Keratinocyte (primary cell): Measurements from ENCODE around the gene SUN3. TPM values are rescaled to one million over a fixed set of nuclear protein-coding genes. Genes with fewer than 3 reads are reported as not detected.

Experiments used
- DNase-seq: peaks from one replicate; pipeline ENCODE4 v3.0.0-alpha.2; 2011; ENCODE audit warnings: low read depth, missing footprints, low spot score
- FAIRE-seq: peaks from 2 replicates; lab custom pipeline; 2011; peaks lifted over from hg19 to GRCh38; lab: Jason Lieb, UNC
- H2AFZ ChIP-seq: 2 replicates; pipeline ENCODE4 v1.6.0; 2012; ENCODE audit warnings: low read length, control low read depth, inconsistent platforms; ENCODE audit not compliant: control insufficient read depth
- H3K27ac ChIP-seq: 2 replicates; pipeline ENCODE4 v1.5.1; 2011; ENCODE audit warnings: low read length; ENCODE audit not compliant: control insufficient read depth, insufficient read depth
- H3K27me3 ChIP-seq: 3 replicates; pipeline ENCODE4 v1.6.0; 2011; ENCODE audit warnings: low read length; ENCODE audit not compliant: control insufficient read depth, insufficient read depth; ENCODE audit errors: extremely low read depth
- H3K36me3 ChIP-seq, 2 experiments: 2 replicates in 1 of 2; 3 replicates in 1 of 2; pipeline ENCODE4 v1.5.1; 2011; ENCODE audit warnings: low read length in 2 of 2, mild to moderate bottlenecking in 1 of 2; ENCODE audit not compliant: control insufficient read depth in 2 of 2, insufficient read depth in 2 of 2; ENCODE audit errors: extremely low read depth in 1 of 2
- H3K4me1 ChIP-seq: 3 replicates; pipeline ENCODE4 v1.5.1; 2011; ENCODE audit warnings: low read length; ENCODE audit not compliant: control insufficient read depth, insufficient read depth; ENCODE audit errors: extremely low read depth
- H3K4me2 ChIP-seq: 3 replicates; pipeline ENCODE4 v1.6.0; 2011; ENCODE audit warnings: low read depth, low read length; ENCODE audit not compliant: control insufficient read depth, insufficient read depth; ENCODE audit errors: extremely low read depth
- H3K4me3 ChIP-seq, 3 experiments: fragments of 200-600 bp in 1 of 3; sonication (generic) in 1 of 3; 2 replicates in 2 of 3; 3 replicates in 1 of 3; pipeline ENCODE4 v1.5.1; 2011 to 2016; ENCODE audit warnings: low read length in 3 of 3, mild to moderate bottlenecking in 3 of 3, control low read depth in 2 of 3, inconsistent platforms in 1 of 3, low read depth in 1 of 3, mixed read lengths in 1 of 3, mixed run types in 1 of 3, moderate library complexity in 1 of 3; ENCODE audit not compliant: control insufficient read depth in 2 of 3, insufficient read depth in 2 of 3; ENCODE audit errors: extremely low read depth in 1 of 3
- H3K79me2 ChIP-seq: 2 replicates; pipeline ENCODE4 v1.6.0; 2012; ENCODE audit warnings: low read length; ENCODE audit not compliant: control insufficient read depth, insufficient read depth
- H3K9ac ChIP-seq: 3 replicates; pipeline ENCODE4 v1.6.0; 2011; ENCODE audit warnings: low read length; ENCODE audit not compliant: control insufficient read depth, insufficient read depth; ENCODE audit errors: extremely low read depth
- H3K9me1 ChIP-seq: 3 replicates; pipeline ENCODE4 v1.6.0; 2011; ENCODE audit warnings: low read length; ENCODE audit not compliant: control insufficient read depth, insufficient read depth; ENCODE audit errors: extremely low read depth
- H3K9me3 ChIP-seq: 2 replicates; pipeline ENCODE4 v1.5.1; 2012; ENCODE audit warnings: low read depth, low read length; ENCODE audit not compliant: control insufficient read depth
- H4K20me1 ChIP-seq: 3 replicates; pipeline ENCODE4 v1.6.0; 2011; ENCODE audit warnings: low read length; ENCODE audit not compliant: control insufficient read depth, insufficient read depth; ENCODE audit errors: extremely low read depth
- CTCF ChIP-seq, 3 experiments: IDR thresholded peaks in 1 of 3; conservative IDR thresholded peaks in 1 of 3; optimal IDR thresholded peaks in 1 of 3; 2 replicates in 2 of 3; 3 replicates in 1 of 3; pipeline versions ENCODE3 to v1.5.1; 2011; ENCODE audit warnings: low read length in 3 of 3, mild to moderate bottlenecking in 3 of 3, moderate library complexity in 2 of 3, control low read depth in 1 of 3, inconsistent platforms in 1 of 3; ENCODE audit not compliant: insufficient read depth in 2 of 3; ENCODE audit errors: extremely low read depth in 1 of 3
- EZH2 ChIP-seq: IDR thresholded peaks from one replicate; pipeline ENCODE4 v1.6.1; 2012; ENCODE audit warnings: inconsistent platforms, mild to moderate bottlenecking, low read length, moderate library complexity
- dilution Hi-C: fragments of 300-500 bp; cut with MboI; formaldehyde crosslinking; loops from one replicate; pipeline ENCODE4 v1.7.0; 2020; ENCODE audit warnings: low sequenced_read_pairs; ENCODE audit not compliant: extremely low pct_ligation_motif_present
- polyA plus RNA-seq, 5 experiments: library from polyadenylated mRNA; depleted of rRNA in 3 of 5; stranded (reverse) in 3 of 5; stranded (forward) in 1 of 5; unstranded in 1 of 5; fragments of >200 nt; gene quantifications; 1 replicate in 1 of 5; 2 replicates in 3 of 5; 3 replicates in 1 of 5; pipeline versions ENCODE4 v1.2.1 to v1.2.3, GENCODE V29; 2011 to 2012; ENCODE audit warnings: missing spikeins in 2 of 5, low read depth in 1 of 5, low replicate concordance in 1 of 5

SUN3 gene
- polyA plus RNA-seq, 1 donor (not counting 4 experiments of a cell fraction or from before 2014, with no cell fraction given), result not detected

DNA sequence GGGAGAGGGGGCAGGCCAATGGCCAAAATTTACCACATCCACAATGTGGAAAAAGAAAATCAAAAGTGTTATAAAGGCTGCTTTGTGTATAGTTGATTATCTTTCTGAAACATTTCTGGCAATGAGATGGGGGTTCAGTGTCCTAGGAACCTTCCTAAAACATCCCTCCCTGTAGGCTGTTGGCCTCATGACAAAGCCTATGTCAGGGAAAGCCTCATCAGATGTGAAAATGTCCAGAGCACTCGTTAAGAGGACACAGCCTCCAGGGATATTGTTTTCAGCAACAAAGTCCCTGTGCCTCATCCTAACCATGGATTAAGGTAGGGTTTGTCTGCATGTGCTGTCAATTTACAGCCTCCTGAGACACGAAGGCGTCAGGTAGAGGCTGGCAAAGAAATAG, 17.0 kb downstream of the SUN3 start:
- Histone ChIP-seq H3K36me3 (no peaks in the 10 kb centered on the region), H3K27me3 (no peaks in the 10 kb centered on the region), H3K9ac (no peak overlapping the region), H3K4me2 (no peak overlapping the region), H3K9me3 (no peaks in the 10 kb centered on the region), H3K4me1 (no peaks in the 10 kb centered on the region), H3K9me1 (no peaks in the 10 kb centered on the region), H2AFZ (no peak overlapping the region), H4K20me1 (no peaks in the 10 kb centered on the region), H3K79me2 (no peaks in the 10 kb centered on the region), H3K4me3 (no peak overlapping the region), H3K27ac (no peak overlapping the region)
- dilution Hi-C loops, result no loop called here
- DNase-seq (no peak), FAIRE-seq (no peak)
- TF ChIP-seq EZH2, result no peak

GRCh38 chr7:48011323-48011722, 17.6 kb downstream of the SUN3 start:
- no peak overlapping the region for H3K27ac ChIP-seq
- H3K4me1 ChIP-seq, result no peaks in the 10 kb centered on the region
- H3K4me3 ChIP-seq, result no peak overlapping the region
- H3K9me1 ChIP-seq, result no peaks in the 10 kb centered on the region
- FAIRE-seq (no peak), DNase-seq (no peak)
- no peak overlapping the region for H3K9ac ChIP-seq
- no peaks in the 10 kb centered on the region for H3K9me3 ChIP-seq
- H3K79me2 ChIP-seq, result no peaks in the 10 kb centered on the region
- TF ChIP-seq EZH2 (no peak), CTCF (optimal IDR thresholded peaks at IDR 0.05 in 1 of 3, IDR thresholded peaks at IDR 0.05 in 1 of 3, conservative IDR thresholded peaks at IDR 0.05 in 1 of 3; ENCODE audit: extremely low read depth in 1 of 3, insufficient read depth in 2 of 3, low read length in 3 of 3) (no peak)
- H3K27me3 ChIP-seq, result no peaks in the 10 kb centered on the region
- dilution Hi-C loops, result no loop called here
- no peak overlapping the region for H3K4me2 ChIP-seq
- H3K36me3 ChIP-seq, result no peaks in the 10 kb centered on the region
- no peak overlapping the region for H2AFZ ChIP-seq
- no peaks in the 10 kb centered on the region for H4K20me1 ChIP-seq

GRCh38 chr7:48009954-48010353, 19.0 kb downstream of the SUN3 start:
- no peaks in the 10 kb centered on the region for H3K27me3 ChIP-seq
- H3K79me2 ChIP-seq, result no peaks in the 10 kb centered on the region
- no peak overlapping the region for H3K9ac ChIP-seq
- TF ChIP-seq CTCF (optimal IDR thresholded peaks at IDR 0.05 in 1 of 3, IDR thresholded peaks at IDR 0.05 in 1 of 3, conservative IDR thresholded peaks at IDR 0.05 in 1 of 3; ENCODE audit: extremely low read depth in 1 of 3, insufficient read depth in 2 of 3, low read length in 3 of 3), result no peak
- TF ChIP-seq EZH2, result no peak
- no peaks in the 10 kb centered on the region for H3K4me1 ChIP-seq
- H3K36me3 ChIP-seq, result no peaks in the 10 kb centered on the region
- H3K27ac ChIP-seq, result no peak overlapping the region
- FAIRE-seq, result no peak
- no peak for DNase-seq
- H3K9me3 ChIP-seq, result no peaks in the 10 kb centered on the region
- H3K9me1 ChIP-seq, result no peaks in the 10 kb centered on the region
- no peak overlapping the region for H3K4me2 ChIP-seq
- H3K4me3 ChIP-seq, result no peak overlapping the region
- H2AFZ ChIP-seq, result no peak overlapping the region
- no peaks in the 10 kb centered on the region for H4K20me1 ChIP-seq
- dilution Hi-C loops, result no loop called here
